Panc1 (cell line): ENCODE results near the gene HPCAL1.

ENCODE experiments used
- CTCF ChIP-seq: fragments of 450-650 bp; IDR thresholded peaks from 2 replicates; pipeline ENCODE4 v1.5.1; 2017; ENCODE audit warnings: mild to moderate bottlenecking
- POLR2AphosphoS5 ChIP-seq: IDR thresholded peaks from 2 replicates; pipeline ENCODE4 v1.6.1; 2012; ENCODE audit warnings: mild to moderate bottlenecking, low read depth, low read length, moderate library complexity
- REST ChIP-seq, 2 experiments: IDR thresholded peaks; 2 replicates each; pipeline ENCODE4 v1.6.1; 2011 to 2012; ENCODE audit warnings: low read depth in 2 of 2, control low read depth in 1 of 2, low read length in 1 of 2, mild to moderate bottlenecking in 1 of 2, moderate library complexity in 1 of 2; ENCODE audit not compliant: insufficient read depth in 1 of 2
- TCF7L2 ChIP-seq: IDR thresholded peaks from 2 replicates; pipeline ENCODE4 v1.6.1; 2011; ENCODE audit warnings: mild to moderate bottlenecking, low read depth, low read length, inconsistent platforms

DNA sequence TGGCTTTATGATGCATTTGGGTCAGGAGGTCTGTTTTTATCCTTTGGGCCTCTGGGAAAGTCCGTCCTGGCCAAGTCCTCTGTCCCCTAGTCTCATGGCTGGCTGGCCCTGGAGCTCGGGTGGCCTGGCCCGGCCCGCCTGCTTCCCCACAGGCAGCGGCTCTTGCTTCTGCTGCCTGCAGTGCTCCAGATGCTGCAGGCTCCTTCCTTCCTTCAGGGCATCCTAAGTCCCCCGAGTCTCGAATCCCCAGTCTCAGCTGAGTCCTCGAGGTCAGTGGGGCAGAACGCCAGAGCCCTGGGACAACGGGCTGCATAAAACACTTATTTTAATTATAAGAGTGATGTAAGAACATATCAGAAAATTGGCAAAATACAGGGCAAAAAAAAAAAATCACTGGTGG is 71.2 kb downstream of the HPCAL1 start:
- TF ChIP-seq POLR2AphosphoS5 (no peak), CTCF (no peak), TCF7L2 (no peak), REST (IDR thresholded peaks at IDR 0.05; ENCODE audit: insufficient read depth in 1 of 2, low read depth in 2 of 2, low read length in 1 of 2) (no peak)
